Posterior vena cava (tissue), 2 donors: ENCODE measurements around the gene NTNG1. TPM values are rescaled to one million over a fixed set of nuclear protein-coding genes. Genes with fewer than 3 reads are reported as not detected.

Source experiments
- DNase-seq: peaks from one replicate; pipeline ENCODE4 v3.0.0-alpha.2; 2020; ENCODE audit warnings: low spot score
- intact Hi-C, 2 donors: fragments of 100-400 bp; cut with DNase I; formaldehyde crosslinking; loops; one replicate each; pipeline versions ENCODE4 v1.14.1 to v1.14.2; 2022 to 2023
- total RNA-seq, 2 donors: library from RNA; stranded (reverse); fragmentation: NEBNext Ultra II Directional; extraction: Animal tissue kit (Norgen Biotek cat#: 25700); gene quantifications; one replicate each; pipeline ENCODE4 v1.2.1, GENCODE V29; 2021
- donor health status: DM: yes; HTN: yes; CAD: no.
- donor health status: DM: yes; HTN: yes; CAD: no.

NTNG1 gene
- total RNA-seq, 2 donors from 2014 or later, result 0.76 to 4.9 TPM

DNA sequence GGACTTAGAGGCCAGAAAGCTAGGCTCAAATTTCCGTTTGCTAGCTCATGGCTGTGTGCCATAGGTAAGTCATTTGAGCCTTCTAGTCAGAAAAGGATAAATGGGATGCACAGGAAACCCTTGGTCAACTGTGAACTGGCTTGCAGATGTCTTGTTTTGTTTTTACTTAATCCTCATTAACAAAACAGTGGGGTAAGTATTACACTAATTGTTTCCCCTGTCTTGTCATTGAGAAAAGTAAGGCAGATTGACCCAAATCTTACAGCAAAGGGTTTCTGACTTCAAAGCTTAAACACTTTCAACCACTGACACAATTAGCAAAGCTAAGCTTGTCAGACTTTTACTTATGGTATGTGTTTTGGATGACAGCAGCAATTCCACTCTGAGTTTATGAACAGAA is 291.3 kb downstream of the NTNG1 start:
- DNase-seq, result no peak
- intact Hi-C loops, result no loop called here

DNA sequence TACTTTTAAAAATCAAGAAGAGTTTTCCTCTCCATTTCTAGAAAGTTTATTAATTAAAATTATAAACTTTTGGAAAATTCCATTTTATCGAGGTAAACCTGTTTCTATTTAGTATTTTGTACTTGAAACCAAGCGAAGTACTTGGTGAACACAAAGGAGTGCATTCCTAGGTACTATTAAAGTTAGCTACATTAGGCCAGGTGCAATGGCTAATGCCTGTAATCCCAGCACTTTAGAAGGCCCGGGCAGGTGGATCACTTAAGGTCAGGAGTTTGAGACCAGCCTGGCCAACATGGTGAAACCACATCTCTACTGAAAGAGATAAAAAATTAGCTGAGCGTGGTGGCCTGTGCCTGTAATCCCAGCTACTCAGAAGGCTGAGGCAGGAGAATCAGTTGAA is 292.2 kb downstream of the NTNG1 start:
- no peak for DNase-seq
- intact Hi-C loops, result no loop called here

GRCh38 chr1:107433635-107434360 is 293.0 kb downstream of the NTNG1 start:
- DNase-seq, result no peak
- intact Hi-C loops, result no loop called here

GRCh38 chr1:107434361-107434693 is 293.5 kb downstream of the NTNG1 start:
- intact Hi-C loops, result no loop called here
- no peak for DNase-seq

GRCh38 chr1:107436552-107437241 is 295.9 kb downstream of the NTNG1 start:
- no peak for DNase-seq
- intact Hi-C loops, result no loop called here

DNA sequence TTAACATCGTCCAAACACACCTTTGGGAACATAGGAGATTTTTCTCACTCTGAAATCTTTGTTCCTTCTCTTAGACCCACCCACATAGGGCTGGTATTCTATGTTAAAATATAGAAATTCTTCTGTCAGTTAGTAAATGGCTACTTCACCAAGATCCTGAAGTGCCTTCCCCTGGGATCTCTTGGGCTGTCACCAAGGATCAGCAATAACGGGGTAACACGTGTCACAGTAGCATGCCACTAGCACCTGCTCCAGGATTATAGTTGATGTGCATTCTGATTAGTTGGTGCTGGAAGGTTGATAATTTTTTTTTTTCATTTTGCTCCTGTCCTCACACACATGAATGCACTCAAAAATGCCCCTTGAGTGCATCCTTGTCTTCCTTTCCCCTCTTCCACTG is 298.7 kb downstream of the NTNG1 start:
- intact Hi-C loops, result no loop called here
- no peak for DNase-seq

DNA sequence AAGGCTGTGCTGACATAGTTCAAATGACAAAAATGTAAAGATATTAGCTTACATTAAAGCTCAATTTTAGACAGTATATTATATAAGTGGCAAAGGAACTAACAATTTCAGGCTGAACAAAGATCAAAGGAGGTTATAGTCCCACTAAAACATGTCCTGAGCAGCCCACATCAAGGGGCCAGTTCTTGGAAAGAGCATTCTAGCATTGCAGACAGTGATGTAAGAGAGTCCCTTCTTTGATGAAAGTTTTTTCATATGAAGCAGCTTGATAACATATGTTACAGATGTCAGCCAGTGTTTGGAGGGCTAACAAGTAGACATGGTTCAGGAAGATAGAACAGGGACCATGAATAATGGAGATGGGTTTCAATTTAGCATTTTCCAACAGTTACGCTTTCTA is 301.7 kb downstream of the NTNG1 start:
- intact Hi-C loops, result no loop called here

DNA sequence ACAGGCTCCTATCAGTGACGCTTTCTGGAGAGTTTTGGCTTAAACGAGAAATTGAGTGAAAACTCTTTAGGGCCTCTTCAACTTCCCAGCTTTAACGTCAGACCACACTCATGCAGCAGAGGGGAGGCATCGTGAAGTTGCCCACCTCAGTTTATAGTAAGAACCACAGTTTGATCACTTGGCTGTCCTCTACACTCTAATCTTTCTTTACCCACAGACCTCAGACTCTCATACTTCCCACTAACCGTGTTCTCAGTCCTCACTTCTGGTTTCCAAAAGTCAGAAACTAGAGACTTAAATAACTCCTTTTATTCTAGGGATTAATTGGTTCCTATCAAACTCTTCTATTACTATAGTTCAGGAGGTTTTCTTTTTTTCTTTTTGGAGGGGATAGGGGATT is 302.2 kb downstream of the NTNG1 start:
- intact Hi-C loops, result no loop called here

More for the DNA sequence above, 301.7 kb downstream of the NTNG1 start:
- DNase-seq, result no peak

DNA sequence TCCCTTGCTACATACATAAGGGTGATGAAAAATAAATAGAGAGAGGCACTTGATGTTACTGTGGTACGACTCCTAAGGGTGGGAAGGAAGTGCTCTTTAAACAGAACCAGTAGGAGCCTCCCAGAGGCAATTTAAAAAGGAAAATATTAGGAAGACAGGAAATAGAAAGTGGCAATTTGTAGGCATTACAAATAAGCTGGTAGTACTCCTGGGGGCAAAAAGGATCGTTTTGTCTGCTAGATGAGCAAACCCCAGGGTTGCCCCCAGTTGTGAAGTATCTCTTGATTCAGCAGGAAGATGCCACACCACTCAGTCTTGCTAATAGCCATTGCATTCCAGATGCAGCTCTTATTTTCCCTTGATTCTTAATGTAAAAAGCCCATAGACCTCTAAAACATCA is 303.0 kb downstream of the NTNG1 start:
- no peak for DNase-seq
- intact Hi-C loops, result no loop called here

More for the DNA sequence above, 302.2 kb downstream of the NTNG1 start:
- no peak for DNase-seq

- no peak for DNase-seq
- intact Hi-C loops, result no loop called here
Measured at GRCh38 chr1:107444302-107444701, 303.5 kb downstream of the NTNG1 start.

- no peak for DNase-seq
- intact Hi-C loops, result no loop called here
Measured at GRCh38 chr1:107449326-107449725, 308.5 kb downstream of the NTNG1 start.

DNA sequence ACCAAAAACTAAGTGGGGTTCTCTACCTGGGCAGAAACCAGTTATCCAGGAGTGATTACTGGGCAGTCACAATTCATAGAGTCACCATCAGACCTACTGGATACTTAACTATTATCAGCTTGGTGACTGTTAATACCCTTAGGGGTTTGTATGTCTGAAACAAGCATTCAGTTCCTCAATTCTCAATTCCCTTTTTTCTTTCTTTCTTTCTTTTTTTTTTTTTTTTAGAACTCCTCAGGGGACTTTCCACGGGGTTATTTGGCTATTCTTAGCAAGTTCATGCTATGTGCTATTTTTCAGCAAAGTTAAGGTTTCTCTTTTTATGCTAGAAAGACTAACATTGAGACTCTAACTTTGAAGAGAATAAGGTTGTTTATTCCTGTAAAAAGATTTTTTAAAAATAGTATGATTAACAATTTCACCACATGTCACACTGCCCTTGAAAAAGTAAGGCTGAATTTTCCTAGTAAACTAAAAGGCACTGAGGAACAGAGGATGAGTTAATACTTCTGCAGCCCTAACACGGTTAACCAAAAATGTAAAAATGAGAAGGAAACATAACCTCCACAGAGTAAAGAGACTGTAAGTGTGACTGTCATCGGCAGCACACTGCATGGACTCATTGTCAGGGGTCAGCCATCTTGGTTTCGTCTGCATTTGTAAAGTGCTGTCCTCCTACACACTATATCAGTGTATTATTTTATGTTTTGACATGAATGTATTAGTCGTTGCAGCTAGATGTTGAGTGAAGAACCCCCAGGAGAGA is 310.2 kb downstream of the NTNG1 start:
- intact Hi-C loops, result no loop called here
- no peak for DNase-seq

DNA sequence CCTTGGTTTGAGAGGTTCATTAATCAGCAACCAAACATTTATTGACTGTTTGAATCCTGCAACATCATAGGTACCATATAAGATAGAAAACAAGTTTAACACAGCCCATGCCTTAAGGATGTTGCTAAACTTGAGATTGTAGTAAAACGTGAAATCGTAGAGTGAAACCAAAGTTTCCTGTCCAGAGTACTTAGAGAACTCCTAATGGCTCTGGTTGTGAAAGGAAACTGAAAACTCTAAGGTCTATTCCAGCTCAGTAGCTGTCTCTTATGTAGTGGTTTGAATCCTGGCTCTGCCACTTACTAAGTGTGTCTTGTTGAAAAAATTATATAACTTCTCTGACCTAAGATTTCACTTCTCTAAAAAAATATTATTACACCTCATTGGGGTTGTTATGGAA is 310.9 kb downstream of the NTNG1 start:
- DNase-seq, result no peak
- intact Hi-C loops, result no loop called here

DNA sequence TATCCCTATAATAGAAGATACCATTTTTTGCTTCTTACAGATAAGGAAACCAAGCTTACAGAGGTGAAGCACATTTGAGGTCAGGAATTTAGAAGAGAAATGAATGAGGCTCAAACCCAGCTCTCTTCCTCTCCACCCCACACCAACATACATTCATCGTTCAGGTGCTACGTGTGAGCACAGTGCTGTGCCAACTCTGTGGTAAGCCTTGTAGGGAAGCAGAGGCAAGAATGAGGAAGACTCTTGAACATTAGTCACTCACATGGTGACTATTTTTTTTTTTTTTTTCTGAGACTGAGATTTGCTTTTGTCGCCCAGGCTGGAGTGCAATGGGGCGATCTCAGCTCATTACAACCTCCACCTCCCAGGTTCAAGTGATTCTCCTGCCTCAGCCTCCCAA is 314.0 kb downstream of the NTNG1 start:
- intact Hi-C loops, result no loop called here

GRCh38 chr1:107457989-107458388 is 317.1 kb downstream of the NTNG1 start:
- DNase-seq, result no peak
- intact Hi-C loops, result no loop called here

More for the DNA sequence above, 314.0 kb downstream of the NTNG1 start:
- no peak for DNase-seq

DNA sequence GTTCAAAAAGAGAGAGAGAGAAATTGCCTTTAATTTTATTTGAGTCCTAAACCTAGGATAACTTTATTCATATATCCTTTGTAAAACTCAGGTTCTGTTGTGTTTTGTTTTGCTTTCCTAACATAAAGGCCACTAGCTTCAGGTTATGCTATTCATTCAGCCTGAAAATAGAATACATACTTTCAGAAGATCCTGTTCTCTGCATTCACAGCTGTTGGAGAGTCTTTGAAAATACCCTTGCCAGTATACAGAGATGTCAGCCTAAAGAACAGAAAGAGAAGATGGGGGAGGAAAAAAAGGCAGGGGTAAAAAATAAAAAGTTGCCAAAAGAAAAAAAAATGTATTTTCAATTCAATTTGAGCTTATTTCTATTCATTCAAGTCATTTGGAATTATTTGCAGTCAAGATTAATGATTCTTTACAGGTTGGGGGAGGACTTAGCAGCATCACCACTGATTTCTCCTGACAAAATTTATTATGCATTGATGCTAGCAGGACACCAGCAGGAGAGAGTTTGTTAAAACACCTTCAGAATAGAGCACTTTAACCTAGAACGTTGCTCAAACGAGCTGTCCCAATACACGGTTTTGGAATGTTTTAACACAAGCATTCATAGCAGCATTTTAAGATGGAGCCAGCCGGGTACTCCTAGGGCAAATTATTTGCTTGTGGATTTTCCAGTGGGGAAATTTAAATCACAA is 318.5 kb downstream of the NTNG1 start:
- DNase-seq, result no peak
- intact Hi-C loops, result no loop called here

GRCh38 chr1:107460035-107460434 is 319.2 kb downstream of the NTNG1 start:
- intact Hi-C loops, result no loop called here
- DNase-seq, result no peak

DNA sequence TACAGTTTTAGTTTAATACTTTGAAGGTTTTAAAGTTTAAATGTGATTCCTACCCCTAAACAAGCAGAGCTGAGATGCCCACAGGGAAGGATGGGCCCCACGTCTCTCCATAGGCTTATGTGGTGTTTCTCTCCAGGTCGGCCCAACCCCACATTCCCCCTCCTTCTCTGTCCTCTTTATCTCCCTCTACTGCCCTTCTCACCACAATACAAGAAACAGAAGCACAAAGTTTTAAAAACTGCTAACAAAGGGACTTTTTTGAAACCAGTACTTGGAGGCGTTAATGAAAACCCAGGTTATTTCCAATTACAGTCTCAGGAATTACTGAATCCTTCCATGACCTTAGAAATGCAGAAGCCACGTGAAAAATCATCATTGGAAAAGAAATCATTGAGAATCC is 324.0 kb downstream of the NTNG1 start:
- no peak for DNase-seq
- intact Hi-C loops, result no loop called here

- no peak for DNase-seq
- intact Hi-C loops, result no loop called here
Measured at GRCh38 chr1:107467286-107467685, 326.4 kb downstream of the NTNG1 start.

DNA sequence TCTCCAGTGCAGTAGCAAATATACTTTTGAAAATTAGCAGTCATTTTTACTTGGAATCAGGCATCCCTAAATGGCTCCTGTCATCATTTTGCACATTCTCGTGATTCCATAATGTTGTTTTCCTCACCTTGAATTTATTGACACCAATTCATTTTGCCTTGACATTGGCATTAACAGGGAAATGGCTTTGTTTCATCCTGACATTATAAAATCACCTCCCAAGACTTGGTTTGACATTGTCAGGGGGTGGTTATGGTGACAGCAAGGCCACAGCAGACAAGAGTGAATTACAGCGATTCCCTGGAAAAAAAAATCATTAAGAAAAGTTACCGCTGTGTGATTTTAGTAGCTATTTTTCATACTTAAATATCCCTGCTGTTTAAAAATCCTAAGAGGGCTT is 327.0 kb downstream of the NTNG1 start:
- intact Hi-C loops, result no loop called here
- no peak for DNase-seq
